GM18858 (cell line): ENCODE measurements around the gene ZSCAN32.

ENCODE experiments used
- ATAC-seq: cut with Tn5 transposase; IDR thresholded peaks from one replicate; pipeline ENCODE4 v1.9.1; 2021; ENCODE audit not compliant: unreplicated experiment

The ZSCAN32 gene

GRCh38 chr16:3400779-3401688, at the start of gene ZSCAN32, which contains the start of gene ZNF174:
ZSCAN32 (minus strand) TSS chr16:3401004; CDS start chr16:3397557, 3,447 bp downstream.
ZNF174 (plus strand) TSS chr16:3401215; CDS start chr16:3402005, 790 bp downstream.
- peak; percentile 94 for ATAC-seq

DNA sequence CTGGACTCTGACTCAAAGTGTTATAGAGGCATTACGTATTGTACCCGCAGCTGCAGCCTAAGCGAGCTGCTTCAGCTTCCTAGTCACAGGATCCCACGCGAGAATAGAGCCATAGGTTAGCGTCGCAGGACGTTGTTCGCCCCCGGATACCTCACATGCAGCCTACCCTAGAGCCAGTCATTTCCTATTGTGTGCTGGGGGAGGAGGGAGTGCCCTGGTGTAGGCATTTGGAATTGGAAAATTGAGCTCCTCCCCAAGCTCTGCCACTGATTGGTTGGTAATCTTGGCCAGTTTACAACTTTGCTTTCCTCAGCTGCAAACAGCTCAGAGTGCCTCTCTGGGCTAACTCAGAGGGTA, 43.2 kb upstream of the ZSCAN32 start:
- ATAC-seq, result no peak

- ATAC-seq, result peak; percentile 84
Observed at GRCh38 chr16:3443108-3444031, 42.6 kb upstream of the ZSCAN32 start, which contains the start of the genes NAA60 and ZNF597. NAA60 (plus strand) TSS chr16:3443680; CDS start chr16:3476228, 32,548 bp downstream. ZNF597 (minus strand) TSS chr16:3443504; CDS start chr16:3443153, 351 bp downstream.

DNA sequence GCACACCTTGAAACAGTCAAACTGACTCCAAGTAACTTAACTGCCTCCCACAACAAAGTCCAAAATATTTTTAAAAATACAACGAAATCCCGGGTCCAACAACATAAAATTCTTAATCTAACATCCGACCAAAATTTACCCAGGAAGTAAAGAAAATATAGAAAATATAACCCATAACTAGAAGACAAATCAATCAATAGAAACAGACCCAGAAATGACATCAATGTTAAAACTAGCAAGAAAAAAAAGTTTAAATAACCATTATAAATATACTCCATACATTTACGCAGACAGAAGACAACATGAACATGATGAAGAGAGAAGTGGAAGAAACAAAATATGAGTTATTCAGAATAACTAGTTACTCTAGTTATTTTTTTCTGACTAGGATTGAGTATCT, 38.8 kb upstream of the ZSCAN32 start:
- ATAC-seq, result no peak

DNA sequence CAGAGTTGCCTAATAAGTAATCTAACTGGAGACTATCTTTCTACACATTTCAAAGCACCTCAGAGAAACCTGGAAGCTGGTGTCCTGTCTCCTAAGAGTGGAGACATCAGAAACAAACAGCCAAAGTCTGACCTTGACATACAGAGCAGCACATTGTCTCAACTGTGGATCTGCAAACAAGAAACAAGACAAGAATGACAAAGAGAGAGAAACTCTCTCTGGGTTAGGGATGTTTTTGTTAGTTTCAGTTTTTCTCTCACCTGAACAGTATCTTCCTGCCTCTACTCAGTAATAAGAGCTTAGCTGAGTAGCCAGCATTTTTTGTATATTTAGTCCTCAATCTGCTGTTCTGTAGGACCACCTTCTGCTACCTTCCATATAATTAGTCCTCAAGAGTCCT, 33.6 kb upstream of the ZSCAN32 start:
- ATAC-seq, result no peak

- no peak for ATAC-seq
Observed at GRCh38 chr16:3431779-3432219, 31.0 kb upstream of the ZSCAN32 start.

- ATAC-seq, result no peak
Observed at GRCh38 chr16:3413730-3414379, 13.1 kb upstream of the ZSCAN32 start.

GRCh38 chr16:3408561-3409197, 7.9 kb upstream of the ZSCAN32 start:
- ATAC-seq, result no peak

- no peak for ATAC-seq
Observed at GRCh38 chr16:3401719-3402397, 1.1 kb upstream of the ZSCAN32 start.

DNA sequence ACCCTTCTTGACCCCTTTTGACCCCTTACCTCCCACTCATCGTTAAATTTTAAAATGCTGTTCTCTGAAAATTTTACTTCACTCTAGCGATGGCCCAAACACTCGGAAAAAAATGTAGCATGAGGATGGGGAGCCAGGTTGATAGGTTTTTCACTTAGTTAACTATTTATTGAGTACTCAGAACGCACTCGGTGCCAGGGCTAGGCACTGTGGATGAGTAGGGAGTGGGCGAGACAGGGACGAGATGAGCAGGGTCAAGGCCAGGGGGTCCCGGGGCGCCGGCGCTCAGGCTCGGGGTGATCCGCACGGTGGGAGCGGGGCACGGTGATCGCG, 392 bp downstream of the ZSCAN32 start:
- no peak for ATAC-seq

GRCh38 chr16:3389663-3390338, 11.0 kb downstream of the ZSCAN32 start:
- ATAC-seq, result no peak

DNA sequence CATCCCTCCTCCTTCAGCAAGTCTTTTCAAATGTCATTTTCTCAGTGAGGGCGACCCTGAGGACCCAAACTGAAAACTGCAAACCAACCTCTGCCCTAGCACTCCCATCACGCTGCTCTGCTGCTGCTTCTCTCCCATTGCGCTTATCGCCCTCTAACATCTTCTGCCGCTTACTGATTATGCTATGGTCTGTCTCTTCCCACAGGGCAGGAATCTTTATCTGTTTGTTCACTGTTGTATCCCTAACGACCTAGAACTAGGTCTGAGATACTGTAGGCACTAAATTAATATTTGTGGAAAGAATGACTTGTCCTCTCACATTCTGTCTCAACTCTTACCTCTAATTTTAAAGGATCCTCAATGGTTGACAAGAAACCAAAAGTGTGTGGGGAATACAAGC, 12.5 kb downstream of the ZSCAN32 start:
- no peak for ATAC-seq

GRCh38 chr16:3383045-3383448, 17.8 kb downstream of the ZSCAN32 start:
- ATAC-seq, result no peak

GRCh38 chr16:3377917-3378316, 22.9 kb downstream of the ZSCAN32 start:
- ATAC-seq, result no peak

GRCh38 chr16:3375680-3376079, 25.1 kb downstream of the ZSCAN32 start:
- no peak for ATAC-seq

DNA sequence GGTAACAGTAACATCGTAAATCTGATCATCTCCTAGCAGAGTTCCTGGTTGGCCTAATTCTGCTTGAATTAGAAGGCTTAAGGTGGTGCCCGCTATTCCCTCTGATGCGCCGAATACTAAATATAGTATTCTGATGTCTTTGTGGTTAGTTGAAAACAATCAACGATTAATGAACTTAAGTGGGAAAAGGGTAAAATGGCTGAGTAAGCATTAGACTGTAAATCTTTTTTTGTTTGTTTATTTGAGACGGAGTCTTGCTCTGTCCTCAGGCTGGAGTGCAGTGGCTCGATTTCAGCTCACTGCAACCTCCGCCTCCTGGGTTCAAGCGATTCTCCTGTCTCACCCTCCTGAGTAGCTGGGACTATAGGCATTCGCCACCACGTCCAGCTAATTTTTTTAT, 31.7 kb downstream of the ZSCAN32 start:
- ATAC-seq, result no peak

GRCh38 chr16:3364774-3365427, 35.9 kb downstream of the ZSCAN32 start:
- no peak for ATAC-seq

GRCh38 chr16:3363793-3364192, 37.0 kb downstream of the ZSCAN32 start:
- ATAC-seq, result no peak

GRCh38 chr16:3362931-3363330, 37.9 kb downstream of the ZSCAN32 start:
- ATAC-seq, result no peak
